ENCODE results near the gene SMIM36. TPM values are rescaled to one million over a fixed set of nuclear protein-coding genes. Genes with fewer than 3 reads are reported as not detected.
A peak's percentile ranks its signal among the peaks of the same experiment; 100 is the strongest.
"Not testable (repeated sequence)": the region's sequence is repeated elsewhere in the genome, so short reads cannot be mapped to it uniquely, and the experiment has no call there.

SMIM36 gene
- total RNA-seq, 1 experiment from 2014 or later = not detected

DNA sequence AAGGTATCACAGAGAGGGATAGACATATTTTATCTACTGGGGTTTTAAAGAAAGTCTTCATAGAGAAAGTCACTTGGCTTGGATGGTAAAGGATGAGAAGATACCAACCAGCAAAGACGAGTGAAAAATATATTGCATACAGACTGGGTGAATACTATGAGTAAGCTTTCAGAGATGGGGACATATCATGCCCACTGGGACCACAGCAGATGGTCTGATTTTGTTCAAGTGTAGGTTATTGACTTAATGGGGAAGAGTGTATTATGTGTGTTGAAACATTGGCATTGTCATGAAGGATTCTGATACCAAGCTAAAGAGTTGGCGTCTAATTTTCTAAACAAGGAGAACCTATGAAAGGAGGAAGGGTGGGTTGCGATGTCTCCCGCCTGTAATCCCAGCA lies 75.8 kb downstream of the SMIM36 start:
- no peak for DNase-seq (ENCODE audit: low read depth)

DNA sequence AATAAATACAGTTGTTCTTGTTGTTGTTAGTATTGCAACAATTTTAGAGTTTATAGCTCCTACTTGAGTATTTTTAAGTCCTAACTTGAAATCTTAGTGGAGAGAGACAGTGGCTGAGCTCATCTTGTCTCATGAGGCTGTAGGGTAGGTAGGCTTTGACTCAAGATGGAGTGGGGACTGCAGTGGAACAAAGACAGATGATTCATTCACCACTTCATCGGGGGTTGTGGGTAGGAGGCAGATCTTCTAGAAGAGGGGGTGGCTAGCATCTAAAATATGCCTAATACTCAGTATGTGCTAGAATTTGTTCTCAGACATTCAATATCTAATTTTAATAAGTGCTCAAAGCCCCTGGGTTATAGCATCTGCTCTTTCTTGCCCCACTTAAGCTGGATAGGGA lies 76.5 kb downstream of the SMIM36 start:
- no peak for DNase-seq (ENCODE audit: low read depth)

DNA sequence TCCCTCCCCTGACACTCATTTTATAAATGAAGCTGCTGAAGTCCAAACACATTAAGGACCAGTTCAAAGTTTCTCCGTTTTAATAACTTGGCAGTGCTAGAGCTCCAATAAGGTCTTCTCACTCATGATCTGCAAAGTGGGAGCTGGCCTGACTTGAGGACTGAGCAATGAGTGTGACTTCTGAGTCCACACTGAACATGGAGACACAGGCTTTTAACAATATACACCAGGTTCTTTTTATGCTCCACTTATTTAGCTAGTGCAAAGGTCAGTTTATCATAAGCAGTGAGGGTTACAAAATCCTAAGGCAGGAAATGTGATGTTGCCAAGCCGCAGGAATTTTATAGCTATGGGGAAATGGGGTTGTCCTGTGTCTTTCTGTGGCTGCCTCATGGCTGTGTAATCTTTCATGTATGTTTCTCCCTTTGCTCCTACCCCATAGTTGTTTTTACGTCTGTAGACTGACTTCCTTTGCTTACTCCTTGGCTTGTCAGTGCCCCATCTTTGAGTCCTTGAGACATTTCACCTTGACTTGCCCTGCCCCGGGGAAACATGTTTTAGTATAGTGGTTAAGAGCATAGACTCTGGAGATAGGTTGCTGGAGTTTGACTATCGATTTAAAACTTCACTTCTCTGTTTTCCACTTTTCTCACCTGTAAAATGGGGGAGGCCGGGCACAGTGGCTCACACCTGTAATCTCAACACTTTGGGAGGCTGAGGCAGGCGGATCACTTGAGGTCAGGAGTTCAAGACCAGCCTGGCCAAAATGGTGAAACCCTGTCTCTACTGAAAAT lies 77.4 kb downstream of the SMIM36 start:
- DNase-seq (ENCODE audit: low read depth) = peak; percentile 86

DNA sequence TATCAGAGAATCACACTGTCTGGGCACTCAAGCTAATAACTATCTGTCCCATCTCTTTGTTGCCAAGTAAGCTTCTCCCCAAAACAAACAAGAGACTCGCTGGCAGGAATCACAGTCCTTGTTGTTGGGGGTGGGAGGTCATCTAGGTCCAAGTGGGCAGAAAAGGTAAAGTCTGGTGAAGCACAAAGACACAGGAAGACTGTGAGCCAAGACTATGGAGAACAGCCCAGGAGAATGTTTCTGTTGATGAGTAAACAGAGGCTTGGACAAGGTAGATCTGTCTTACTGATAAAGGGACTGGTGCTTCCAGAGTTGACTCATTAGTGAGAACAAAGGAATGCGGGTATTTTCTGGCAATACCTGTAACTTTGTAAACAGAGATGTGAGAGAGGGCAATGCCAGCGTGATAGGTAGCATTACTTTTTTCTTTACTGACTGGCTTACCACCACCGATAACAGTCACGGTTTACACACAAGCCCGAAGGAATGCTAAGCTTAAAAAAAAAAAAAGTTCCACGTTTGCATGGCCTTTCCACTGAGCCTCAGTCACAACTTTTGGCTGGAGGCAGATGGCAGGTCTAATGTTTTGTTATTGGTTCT lies 78.1 kb downstream of the SMIM36 start:
- DNase-seq (ENCODE audit: low read depth) = peak; percentile 34

DNA sequence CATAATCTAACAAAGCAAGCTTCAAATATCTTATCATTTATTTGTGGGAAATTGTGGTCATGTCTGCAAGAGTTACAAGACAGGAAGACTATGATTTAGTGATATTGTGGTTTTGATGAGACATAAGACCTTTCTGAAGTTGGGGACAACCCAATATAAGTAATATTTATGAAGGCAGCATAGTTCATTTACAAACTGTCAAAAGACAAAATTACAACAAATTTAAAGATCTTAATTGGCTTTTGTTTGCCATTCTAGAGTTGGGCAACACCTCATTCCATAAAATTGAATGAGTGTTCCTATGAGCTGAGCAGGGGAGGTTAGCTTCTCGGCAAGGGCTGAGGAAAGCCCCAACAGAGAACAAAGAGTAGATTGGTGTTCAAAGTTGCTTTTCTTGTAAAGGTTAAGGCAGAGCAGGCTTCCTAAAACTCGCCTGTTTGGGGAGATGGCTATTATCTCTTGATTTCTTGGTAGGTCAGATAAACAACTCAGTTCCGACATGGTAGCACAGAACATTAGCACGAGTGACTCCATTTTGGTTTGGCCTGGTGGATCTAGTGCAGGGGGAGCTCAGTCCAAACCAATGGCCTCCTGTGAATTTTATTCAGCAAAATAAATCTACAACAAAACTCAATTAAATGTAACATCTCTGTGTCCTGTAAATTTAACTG lies 78.8 kb downstream of the SMIM36 start:
- no peak for DNase-seq (ENCODE audit: low read depth)

DNA sequence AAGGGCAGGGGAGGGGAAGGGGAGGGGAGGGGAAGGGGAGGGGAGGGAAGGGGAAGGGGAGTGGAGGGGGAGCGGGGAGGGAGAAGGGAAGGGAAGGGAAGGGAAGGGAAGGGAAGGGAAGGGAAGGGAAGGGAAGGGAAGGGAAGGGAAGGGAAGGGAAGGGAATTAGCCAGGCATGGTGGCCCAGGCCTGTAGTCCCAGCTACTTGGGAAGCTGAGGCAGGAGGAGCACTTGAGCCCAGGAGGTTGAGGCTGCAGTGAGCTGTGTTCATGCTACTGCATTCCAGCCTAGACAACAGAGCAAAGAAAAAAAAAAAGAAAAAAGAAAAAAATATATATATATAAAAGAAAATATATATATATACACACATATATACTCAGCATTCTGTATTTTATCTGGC lies 79.3 kb downstream of the SMIM36 start:
- not testable (repeated sequence) for DNase-seq (ENCODE audit: low read depth)

DNA sequence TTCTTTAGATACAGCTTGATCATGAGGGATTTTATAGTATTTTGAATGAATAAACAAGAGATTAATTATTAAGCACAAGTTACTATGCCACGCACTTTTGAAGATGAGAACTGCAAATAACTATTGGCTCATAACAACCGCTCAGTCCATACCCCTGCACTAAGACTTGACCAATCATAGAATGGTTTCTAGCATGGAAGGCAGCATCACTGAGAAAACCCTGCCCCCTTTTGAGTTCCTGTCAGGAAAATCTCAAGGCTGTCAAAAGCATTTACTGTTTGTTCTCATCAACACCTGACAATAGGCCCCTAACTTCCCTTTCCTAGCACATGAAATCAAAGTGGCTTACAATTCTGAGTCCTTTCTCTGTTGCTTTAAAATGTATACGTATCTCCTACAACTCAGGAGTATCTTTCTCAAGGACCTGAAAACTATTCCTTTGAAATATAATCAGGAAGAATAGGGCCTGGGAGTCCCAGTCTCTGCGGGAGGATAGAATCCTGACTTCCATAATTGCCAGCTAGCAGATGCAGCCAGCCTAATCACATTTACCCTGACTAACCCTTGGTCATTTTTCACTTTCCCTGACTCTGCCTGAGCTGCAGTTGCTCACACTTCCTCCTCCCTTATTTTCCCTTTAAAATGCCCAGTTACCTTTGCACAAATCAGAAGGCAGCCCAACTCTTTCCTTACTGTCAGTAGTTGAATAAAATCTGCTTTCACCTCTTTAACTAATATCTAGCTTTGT lies 80.5 kb downstream of the SMIM36 start:
- no peak for DNase-seq (ENCODE audit: low read depth)

DNA sequence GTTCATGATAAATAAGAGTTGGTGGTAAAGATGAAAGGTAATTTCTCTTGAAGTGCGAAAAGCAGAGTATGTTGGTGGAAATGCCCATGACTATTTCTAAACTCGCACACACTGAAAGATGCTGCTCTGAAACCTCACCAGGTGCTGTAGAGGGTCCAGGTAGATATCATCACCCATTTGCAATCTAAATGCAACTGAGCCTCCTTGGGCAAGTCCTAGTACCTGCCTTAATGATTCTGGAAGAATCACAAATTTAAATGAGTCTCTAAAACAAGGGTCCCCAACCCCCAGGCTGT lies 83.7 kb downstream of the SMIM36 start:
- DNase-seq (ENCODE audit: low read depth) = no peak

DNA sequence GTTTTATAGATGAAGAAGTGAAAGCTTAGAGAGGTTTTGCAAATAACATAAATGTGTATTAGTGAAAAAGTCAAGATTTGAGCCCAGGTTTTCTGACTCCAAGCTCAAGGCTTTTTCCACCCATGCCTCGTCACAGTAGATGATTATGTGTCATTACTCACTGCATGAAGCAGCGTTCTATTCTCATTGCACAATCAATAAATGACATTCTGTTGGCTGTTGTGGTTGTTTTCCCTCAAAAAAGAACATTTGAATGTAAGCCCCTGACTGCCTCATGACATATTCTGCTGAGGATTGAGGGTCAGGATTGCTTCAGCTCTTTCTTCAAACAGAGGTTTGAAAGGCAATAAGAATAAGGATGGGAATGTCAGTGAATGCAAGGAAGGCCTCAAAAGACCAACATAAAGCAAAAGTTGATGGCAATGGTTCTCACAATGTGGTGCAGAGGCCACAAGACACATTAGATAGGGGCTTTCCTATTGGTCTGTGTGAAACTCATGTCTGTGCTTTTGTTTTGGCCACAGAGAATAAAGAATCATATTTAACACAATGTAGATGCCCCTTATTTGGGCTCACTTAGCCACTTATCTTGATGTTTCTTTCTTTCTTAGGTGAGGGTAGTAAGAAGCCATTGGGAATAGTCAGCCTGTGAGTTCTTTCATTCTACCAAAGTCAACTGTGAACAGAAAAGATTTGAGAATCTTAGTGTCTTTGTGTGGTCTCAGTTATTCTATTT lies 84.2 kb downstream of the SMIM36 start:
- no peak for DNase-seq (ENCODE audit: low read depth)

DNA sequence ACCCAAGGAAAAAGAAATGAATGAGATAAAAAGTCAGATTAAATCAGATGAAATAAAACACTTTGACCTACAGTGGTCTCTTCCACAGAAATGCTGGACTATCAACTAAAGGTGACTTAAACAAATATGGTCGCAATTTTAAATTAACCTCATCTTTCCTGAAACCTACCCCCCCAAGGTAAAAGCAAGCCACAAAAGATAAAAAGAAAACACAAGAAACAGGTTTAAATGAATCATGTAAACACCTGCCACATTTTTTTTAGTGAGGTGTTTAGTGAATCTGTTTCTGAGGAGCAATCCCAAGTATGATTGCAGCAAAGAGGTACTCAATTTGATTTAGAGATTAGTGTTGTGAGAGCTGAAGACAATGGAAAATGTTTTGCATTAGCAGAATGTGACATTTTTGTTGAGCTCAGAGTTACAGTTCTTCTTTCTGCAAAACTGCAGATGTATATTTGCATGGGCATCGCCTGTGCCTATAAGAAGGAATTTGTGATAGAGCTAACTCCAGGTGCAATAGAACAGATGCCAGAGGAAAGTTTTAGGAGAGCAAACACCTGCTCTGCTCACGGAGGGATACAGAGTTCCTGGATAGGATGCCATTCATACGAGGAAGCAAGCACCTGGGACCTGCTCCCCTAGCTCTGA lies 86.2 kb downstream of the SMIM36 start:
- no peak for DNase-seq (ENCODE audit: low read depth)

DNA sequence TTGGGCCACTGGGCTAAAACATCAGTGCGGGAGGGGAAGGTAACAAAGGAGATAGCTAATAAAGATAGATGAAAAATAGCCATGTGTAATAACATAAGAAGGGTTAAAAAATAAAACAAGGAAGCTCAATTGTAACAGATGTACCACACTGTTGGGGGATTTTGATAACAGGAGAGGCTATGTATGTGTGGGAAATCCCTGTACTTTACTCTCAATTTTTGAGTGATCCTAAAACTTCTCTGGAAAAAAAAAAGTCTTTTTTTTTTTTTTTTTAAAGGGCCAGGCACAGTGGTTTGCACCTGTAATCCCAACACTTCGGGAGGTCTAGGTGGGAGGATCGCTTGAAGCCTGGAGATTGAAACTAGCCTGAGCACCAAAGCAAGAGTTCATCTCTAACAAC lies 87.7 kb downstream of the SMIM36 start:
- DNase-seq (ENCODE audit: low read depth) = no peak

DNA sequence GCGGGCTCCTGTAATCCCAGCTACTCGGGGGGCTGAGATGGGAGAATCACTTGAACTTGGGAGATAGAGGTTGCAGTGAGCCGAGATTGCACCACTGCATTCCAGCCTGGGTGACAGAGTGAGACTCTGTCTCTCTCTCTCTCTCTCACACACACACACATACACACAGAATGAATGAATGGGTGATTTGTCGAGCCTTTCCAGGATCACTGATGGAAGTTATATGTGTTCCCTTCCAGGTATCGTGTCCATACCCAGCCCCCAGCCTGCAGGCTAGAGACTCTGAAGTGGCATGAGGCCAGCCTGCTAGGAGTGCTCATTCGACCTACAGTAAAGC lies 88.5 kb downstream of the SMIM36 start:
- not testable (repeated sequence) for DNase-seq (ENCODE audit: low read depth)

DNA sequence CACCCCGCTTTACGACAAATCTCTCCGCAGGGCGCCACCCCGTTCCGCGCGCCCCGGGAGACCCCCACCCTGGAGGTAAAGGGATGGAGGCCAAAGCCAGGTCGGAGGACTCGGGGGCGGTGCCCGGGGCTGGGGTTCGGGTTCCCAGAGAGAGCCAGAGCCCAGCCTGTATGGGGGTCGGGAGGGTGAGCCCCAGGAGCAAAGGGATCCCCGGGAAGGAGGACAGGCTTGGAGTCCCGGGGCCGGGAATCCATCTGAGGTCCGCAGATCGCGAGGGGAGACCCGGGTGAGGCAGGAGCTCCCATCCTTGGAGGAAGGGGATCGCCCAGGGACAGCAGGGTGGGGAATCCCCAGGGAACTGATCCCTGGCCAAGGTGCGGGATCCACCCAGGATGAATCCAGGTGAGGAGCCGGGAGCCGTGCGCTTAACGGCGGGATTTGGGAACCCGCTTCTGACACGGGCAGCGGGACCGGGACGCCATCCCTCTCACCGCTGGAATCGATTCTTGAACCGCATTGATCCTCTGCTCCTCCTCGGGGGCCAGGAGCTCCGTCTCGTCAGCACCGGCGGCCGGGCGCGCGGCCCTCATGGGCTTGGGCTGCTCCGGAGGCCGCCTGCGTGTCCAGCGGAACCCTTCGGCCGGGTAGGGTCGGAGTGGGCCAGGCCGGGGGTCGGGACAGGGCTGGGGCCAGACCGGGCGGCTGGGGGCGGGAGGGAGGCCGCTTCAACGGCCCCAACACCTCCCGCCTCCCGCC lies 89.9 kb downstream of the SMIM36 start, which contains the start of gene MMD:
Gene MMD (minus strand): TSS at position 657 of the 756 bp plus-strand sequence. CDS start 140 bp downstream, at position 517.
- DNase-seq (ENCODE audit: low read depth) = peak; percentile 7

DNA sequence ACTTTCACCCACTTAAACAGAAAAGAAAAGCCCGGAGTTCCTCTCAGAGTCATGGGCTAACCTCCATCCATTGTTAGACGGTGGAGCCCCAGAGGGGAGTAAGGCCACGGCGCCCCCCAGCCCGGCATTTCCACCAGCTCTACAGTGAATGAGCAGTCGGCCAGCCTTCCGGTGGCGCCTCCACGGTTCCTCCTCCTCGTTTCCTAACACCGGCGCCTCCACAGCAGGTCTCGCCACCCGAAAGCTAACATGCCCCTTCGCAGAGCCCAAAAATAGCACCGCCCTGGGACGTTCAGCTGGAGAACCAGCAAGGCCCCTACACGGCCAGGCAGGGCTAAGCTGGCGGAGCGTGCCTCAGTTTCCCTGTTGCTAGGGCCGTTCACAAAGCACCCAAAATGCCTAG lies 90.5 kb downstream of the SMIM36 start:
- peak; percentile 19 for DNase-seq (ENCODE audit: low read depth)

DNA sequence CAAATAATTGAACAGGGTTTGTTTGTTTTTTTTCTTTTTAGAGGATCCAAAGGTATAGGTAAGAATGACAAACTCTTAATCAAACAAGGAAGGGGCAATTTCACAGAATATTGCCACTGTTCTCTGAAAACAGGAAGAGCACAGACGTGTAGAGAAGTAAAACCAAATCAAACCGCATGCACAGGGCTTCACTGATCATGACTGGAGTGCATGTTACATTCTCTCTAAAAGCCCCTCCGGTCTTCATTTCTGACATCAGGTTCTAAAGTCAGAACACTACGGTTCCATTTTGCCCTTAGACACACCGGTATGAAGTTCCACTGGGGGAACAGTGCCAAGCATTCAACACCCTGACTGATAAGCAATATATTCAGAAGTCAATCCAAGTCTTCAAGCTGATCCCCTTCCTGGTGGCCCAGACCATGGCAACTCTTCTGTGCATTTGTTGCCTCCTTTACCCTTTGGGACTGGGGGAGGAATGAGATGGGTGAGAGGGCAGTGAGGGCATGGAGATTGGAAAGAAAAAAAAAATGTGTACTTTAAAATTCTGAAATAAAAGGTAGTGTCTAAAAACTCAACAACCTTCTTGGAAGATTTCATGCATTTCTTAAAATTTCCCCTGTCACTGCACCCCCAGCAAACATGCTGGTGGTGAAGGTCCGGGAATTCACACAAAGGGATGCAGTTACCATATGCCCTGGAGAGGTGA lies 91.0 kb downstream of the SMIM36 start:
- DNase-seq (ENCODE audit: low read depth) = no peak

DNA sequence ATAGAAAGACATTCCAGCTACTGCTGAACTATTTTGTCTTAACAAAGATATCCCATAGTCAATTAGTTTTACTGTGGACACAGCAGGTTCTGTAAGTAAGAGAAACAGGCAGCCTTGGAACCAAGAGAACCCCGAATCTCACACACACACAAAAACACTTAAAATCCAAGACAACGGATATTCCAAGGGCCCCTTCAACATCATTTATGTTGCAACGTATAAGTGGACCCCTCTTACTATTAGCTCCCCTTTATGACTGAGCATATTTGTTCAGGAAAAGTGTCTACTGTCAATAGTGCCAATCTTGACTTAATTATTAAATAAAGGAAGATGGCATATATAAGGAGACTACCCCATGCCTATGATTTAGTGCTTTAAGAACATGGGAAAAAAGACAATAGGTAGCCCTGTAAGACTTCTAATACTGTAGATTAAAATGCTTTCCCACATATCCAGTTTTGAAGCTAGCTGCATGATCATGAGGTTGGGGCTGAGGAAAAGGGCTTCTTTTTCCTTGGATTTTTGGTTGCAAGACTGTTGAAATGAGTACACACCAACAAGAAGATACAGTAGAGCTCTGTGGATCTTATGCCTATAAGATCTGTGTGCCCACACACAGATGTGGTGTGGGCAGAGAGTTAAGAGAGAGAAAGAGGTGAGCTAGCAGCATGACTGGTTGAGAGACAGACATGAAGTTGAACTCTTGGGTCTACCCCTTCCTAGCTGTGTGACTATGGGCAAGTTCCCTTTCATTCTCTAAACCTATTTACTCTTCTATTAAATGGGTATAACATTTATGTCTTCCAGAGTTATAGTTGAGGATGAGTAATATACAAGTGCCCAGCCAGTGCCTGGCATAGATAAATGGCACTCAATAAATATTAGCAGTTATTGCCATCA lies 92.6 kb downstream of the SMIM36 start:
- DNase-seq (ENCODE audit: low read depth) = no peak

DNA sequence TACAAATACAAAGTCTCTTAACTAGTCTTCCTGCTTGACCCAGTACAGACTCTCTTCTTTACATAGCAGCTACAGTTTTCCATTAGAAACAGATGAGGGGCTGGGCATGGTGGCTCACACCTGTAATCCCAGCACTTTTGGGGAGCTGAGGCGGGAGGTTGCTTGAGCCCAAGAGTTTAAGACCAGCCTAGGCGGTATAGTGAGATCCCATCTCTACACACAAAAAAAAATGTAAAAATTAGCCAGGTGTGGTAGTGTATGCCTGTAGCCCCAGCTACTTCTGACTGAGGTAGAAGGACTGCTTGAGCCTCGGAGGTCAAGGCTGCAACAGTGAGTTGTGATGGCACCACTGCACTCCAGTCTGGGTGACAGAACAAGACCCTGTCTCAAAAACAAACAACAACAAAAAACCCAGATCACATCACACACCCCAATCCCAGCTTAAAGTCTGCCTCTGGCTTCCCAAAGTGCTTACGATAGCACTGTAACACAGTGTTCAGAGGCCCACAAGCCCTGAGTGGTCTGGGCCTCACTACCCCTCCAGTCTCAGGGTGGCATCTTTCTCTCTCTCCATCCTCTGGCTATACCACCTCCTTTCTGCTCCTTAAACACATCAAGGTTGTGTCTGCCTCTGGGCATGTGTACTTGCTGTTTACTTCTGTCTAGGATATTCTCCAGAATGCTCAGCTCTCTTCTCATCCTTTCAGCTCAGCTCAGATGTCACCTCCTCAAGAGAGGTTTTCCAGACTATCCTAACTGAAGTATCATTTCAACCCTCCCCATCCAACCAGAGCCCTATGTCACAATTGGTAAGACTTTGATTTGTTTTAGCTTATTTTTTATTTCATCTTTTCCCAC lies 93.6 kb downstream of the SMIM36 start:
- DNase-seq (ENCODE audit: low read depth) = no peak

All from Daoy (cell line).